Liver (tissue), 3 donors: ENCODE data around the gene MEGF10.

Source experiments
- CTCF ChIP-seq: fragments of 150-350 bp; IDR thresholded peaks from 2 replicates; pipeline ENCODE4 v1.5.1; 2017; ENCODE audit warnings: improper control_type of control experiment, low read depth, low read length; ENCODE audit not compliant: missing input control
- GABPA ChIP-seq, 2 donors: IDR thresholded peaks in 1 of 2; conservative IDR thresholded peaks in 1 of 2; 2 replicates each; pipeline ENCODE4 v1.6.1; 2016; ENCODE audit warnings: antibody characterized with exemption in 2 of 2, mild to moderate bottlenecking in 1 of 2, moderate library complexity in 1 of 2
- JUND ChIP-seq, 2 donors: IDR thresholded peaks; 2 replicates each; pipeline ENCODE4 v1.6.1; 2016; ENCODE audit warnings: antibody characterized with exemption in 2 of 2
- RAD21 ChIP-seq, 2 donors: IDR thresholded peaks; 2 replicates each; pipeline ENCODE4 v1.6.1; 2016; ENCODE audit warnings: antibody characterized with exemption in 2 of 2, mild to moderate bottlenecking in 2 of 2
- REST ChIP-seq: IDR thresholded peaks from 2 replicates; pipeline ENCODE4 v1.6.1; 2016; ENCODE audit warnings: antibody characterized with exemption, mild to moderate bottlenecking
- SP1 ChIP-seq: IDR thresholded peaks from 2 replicates; pipeline ENCODE4 v1.6.1; 2018; ENCODE audit warnings: antibody characterized with exemption, mild to moderate bottlenecking
- TAF1 ChIP-seq: conservative IDR thresholded peaks from 2 replicates; pipeline ENCODE4 v1.6.1; 2016; ENCODE audit warnings: antibody characterized with exemption, mild to moderate bottlenecking
- YY1 ChIP-seq: IDR thresholded peaks from 2 replicates; pipeline ENCODE4 v1.6.1; 2016; ENCODE audit warnings: antibody characterized with exemption, mild to moderate bottlenecking
- TF ChIP-seq, protein P1 (sequence below): IDR thresholded peaks from 2 replicates; pipeline ENCODE4 v1.6.1; 2016; ENCODE audit warnings: antibody characterized with exemption
- TF ChIP-seq, protein P2 (sequence below): IDR thresholded peaks from 2 replicates; pipeline ENCODE4 v1.6.1; 2016; ENCODE audit warnings: antibody characterized with exemption
- donor health status: healthy.
- donor health status: healthy.

- TF ChIP-seq GABPA (IDR thresholded peaks at IDR 0.05 in 1 of 2, conservative IDR thresholded peaks at IDR 0.05 in 1 of 2) (no peak), RAD21 (IDR thresholded peaks at IDR 0.05) (no peak), SP1 (no peak), CTCF (no peak), JUND (IDR thresholded peaks at IDR 0.05) (no peak), REST (no peak), TAF1 (no peak), YY1 (no peak)
- TF ChIP-seq, protein P1, sequence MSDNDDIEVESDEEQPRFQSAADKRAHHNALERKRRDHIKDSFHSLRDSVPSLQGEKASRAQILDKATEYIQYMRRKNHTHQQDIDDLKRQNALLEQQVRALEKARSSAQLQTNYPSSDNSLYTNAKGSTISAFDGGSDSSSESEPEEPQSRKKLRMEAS, result no peak
- TF ChIP-seq, protein P2, sequence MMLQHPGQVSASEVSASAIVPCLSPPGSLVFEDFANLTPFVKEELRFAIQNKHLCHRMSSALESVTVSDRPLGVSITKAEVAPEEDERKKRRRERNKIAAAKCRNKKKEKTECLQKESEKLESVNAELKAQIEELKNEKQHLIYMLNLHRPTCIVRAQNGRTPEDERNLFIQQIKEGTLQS, result no peak
These were observed 85.0 kb downstream of the MEGF10 start for GRCh38 chr5:127375544-127376091.
